HCT116 (cell line): ENCODE results near the gene P4HA2. TPM values are rescaled to one million over a fixed set of nuclear protein-coding genes. Genes with fewer than 3 reads are reported as not detected.

Experiments used
- ATAC-seq: fragments of 200-7000 bp; cut with Tn5 transposase; 2 replicates; pipeline ENCODE4 v1.9.1; 2020; ENCODE audit warnings: mild to moderate bottlenecking, moderate library complexity
- BruUV-seq: library from RNA; stranded (reverse); fragments of 400-500 nt; replicated peaks from 2 replicates; lab custom pipeline; 2021; lab: Mats Ljungman, UMichigan
- CTCF ChIA-PET: fragments of 300-600 bp; sonication (Branson Sonifier 250); formaldehyde crosslinking; loops from one replicate; lab custom pipeline; 2021; ENCODE audit warnings: antibody characterized with exemption; lab: Charles Lee
- POLR2A ChIA-PET: fragments of 300-600, 350-600 bp; sonication (Branson Sonifier 250); formaldehyde crosslinking; loops from one replicate; lab custom pipeline; 2021; ENCODE audit warnings: antibody characterized with exemption; lab: Charles Lee
- RAD21 ChIA-PET, 2 experiments: fragments of 300-600 bp; sonication (Branson Sonifier 250); formaldehyde crosslinking; loops; one replicate each; lab custom pipeline; 2023; ENCODE audit warnings: low total read pairs in 2 of 2; ENCODE audit not compliant: uncharacterized antibody in 2 of 2, unreplicated experiment in 2 of 2, low non-redundant PET in 1 of 2; lab: Charles Lee
- DNase-seq: peaks from one replicate; pipeline ENCODE4 v3.0.0-alpha.2; 2010; ENCODE audit warnings: low read depth, low spot score
- H2AFZ ChIP-seq: fragments of 200-600 bp; shearing (Covaris generic), sonication (generic); 2 replicates; pipeline ENCODE4 v1.6.1; 2017; ENCODE audit warnings: low read depth, mixed run types, mixed read lengths, antibody characterized with exemption, low read length; ENCODE audit not compliant: poor library complexity, severe bottlenecking
- H3K27ac ChIP-seq: 2 replicates; pipeline ENCODE4 v1.5.1; 2012; ENCODE audit warnings: low read depth, low read length
- H3K27me3 ChIP-seq: fragments of 200-600 bp; sonication (generic); 2 replicates; pipeline ENCODE4 v1.6.1; 2016; ENCODE audit warnings: mixed run types, low read length, mixed read lengths; ENCODE audit not compliant: insufficient read depth
- H3K36me3 ChIP-seq, 2 experiments: fragments of 200-500 bp in 1 of 2; fragments of 200-600 bp in 1 of 2; sonication (Bioruptor generic) in 1 of 2; sonication (generic) in 1 of 2; 2 replicates each; pipeline versions ENCODE4 v1.5.1 to v1.6.1; 2014 to 2016; ENCODE audit warnings: low read length in 2 of 2, inconsistent platforms in 1 of 2, mixed read lengths in 1 of 2, mixed run types in 1 of 2; ENCODE audit not compliant: insufficient read depth in 2 of 2, control insufficient read depth in 1 of 2
- H3K4me1 ChIP-seq, 2 experiments: fragments of 200-600 bp in 1 of 2; sonication (generic) in 1 of 2; 2 replicates each; pipeline versions ENCODE4 v1.5.1 to v1.6.1; 2012 to 2017; ENCODE audit warnings: low read length in 2 of 2, inconsistent platforms in 1 of 2, mild to moderate bottlenecking in 1 of 2, mixed read lengths in 1 of 2, mixed run types in 1 of 2, moderate library complexity in 1 of 2; ENCODE audit not compliant: insufficient read depth in 2 of 2, control insufficient read depth in 1 of 2
- H3K4me2 ChIP-seq: fragments of 200-600 bp; sonication (generic); 2 replicates; pipeline ENCODE4 v1.6.1; 2017; ENCODE audit warnings: mixed run types, low read length, mixed read lengths
- H3K4me3 ChIP-seq, 2 experiments: fragments of 200-600 bp in 1 of 2; sonication (generic) in 1 of 2; replicated peaks in 1 of 2; 2 replicates each; pipeline ENCODE4 v1.5.1; 2011 to 2016; ENCODE audit warnings: low read length in 2 of 2, control low read depth in 1 of 2, low read depth in 1 of 2, mild to moderate bottlenecking in 1 of 2, mixed read lengths in 1 of 2, mixed run types in 1 of 2
- H3K79me2 ChIP-seq: fragments of 200-600 bp; sonication (generic); 2 replicates; pipeline ENCODE4 v1.6.1; 2017; ENCODE audit warnings: mild to moderate bottlenecking, mixed run types, low read length, moderate library complexity, mixed read lengths; ENCODE audit not compliant: insufficient read depth
- H3K9ac ChIP-seq: fragments of 200-600 bp; sonication (generic); 2 replicates; pipeline ENCODE4 v1.6.1; 2016; ENCODE audit warnings: low read length, mixed read lengths
- H3K9me2 ChIP-seq: fragments of 200-600 bp; sonication (generic), shearing (Covaris generic); 2 replicates; pipeline ENCODE4 v1.6.1; 2017; ENCODE audit warnings: mixed run types, mild to moderate bottlenecking, moderate library complexity; ENCODE audit not compliant: insufficient read depth
- H3K9me3 ChIP-seq, 2 experiments: fragments of 200-500 bp in 1 of 2; fragments of 200-600 bp in 1 of 2; sonication (Bioruptor generic) in 1 of 2; sonication (generic) in 1 of 2; 2 replicates each; pipeline ENCODE4 v1.6.1; 2014 to 2017; ENCODE audit warnings: low read length in 2 of 2, mixed read lengths in 2 of 2, inconsistent platforms in 1 of 2, low read depth in 1 of 2, mild to moderate bottlenecking in 1 of 2, mixed run types in 1 of 2, moderate library complexity in 1 of 2; ENCODE audit not compliant: control insufficient read depth in 1 of 2, insufficient read depth in 1 of 2
- H4K20me1 ChIP-seq: fragments of 200-600 bp; sonication (generic), shearing (Covaris generic); 2 replicates; pipeline ENCODE4 v1.6.1; 2017; ENCODE audit warnings: mixed run types, mild to moderate bottlenecking, moderate library complexity; ENCODE audit not compliant: insufficient read depth
- CBX3 ChIP-seq: IDR thresholded peaks from 2 replicates; pipeline ENCODE4 v1.6.1; 2012; ENCODE audit warnings: low read depth
- CEBPB ChIP-seq: IDR thresholded peaks from 2 replicates; pipeline ENCODE4 v1.6.1; 2012; ENCODE audit warnings: low read depth
- CTCF ChIP-seq, 3 experiments: fragments of 200-600 bp in 1 of 3; sonication (generic) in 1 of 3; IDR thresholded peaks in 2 of 3; conservative IDR thresholded peaks in 1 of 3; 2 replicates each; pipeline ENCODE4 v1.5.1; 2012 to 2017; ENCODE audit warnings: low read depth in 2 of 3, low read length in 2 of 3, antibody characterized with exemption in 1 of 3, borderline replicate concordance in 1 of 3, control low read depth in 1 of 3, mild to moderate bottlenecking in 1 of 3, mixed read lengths in 1 of 3, mixed run types in 1 of 3, moderate library complexity in 1 of 3; ENCODE audit not compliant: insufficient read depth in 1 of 3
- EZH2 ChIP-seq: fragments of 200-600 bp; sonication (generic); IDR thresholded peaks from 2 replicates; pipeline ENCODE4 v1.6.1; 2017; ENCODE audit warnings: antibody characterized with exemption, mixed run types
- EZH2phosphoT487 ChIP-seq: fragments of 200-600 bp; IDR thresholded peaks from 2 replicates; pipeline ENCODE4 v1.6.1; 2018; ENCODE audit warnings: antibody characterized with exemption, borderline replicate concordance
- FOSL1 ChIP-seq: IDR thresholded peaks from 2 replicates; pipeline ENCODE4 v1.6.1; 2012; ENCODE audit warnings: low read depth
- POLR2A ChIP-seq: IDR thresholded peaks from 2 replicates; pipeline ENCODE4 v1.7.0; 2011; ENCODE audit warnings: borderline replicate concordance; ENCODE audit not compliant: insufficient read depth, insufficient read length; ENCODE audit errors: extremely low read depth
- POLR2AphosphoS5 ChIP-seq: IDR thresholded peaks from 2 replicates; pipeline ENCODE4 v1.6.1; 2011; ENCODE audit warnings: mild to moderate bottlenecking, low read depth, low read length, moderate library complexity
- REST ChIP-seq: IDR thresholded peaks from 2 replicates; pipeline ENCODE4 v1.6.1; 2012; ENCODE audit warnings: low read depth
- SIN3A ChIP-seq: IDR thresholded peaks from 2 replicates; pipeline ENCODE4 v1.6.1; 2012; ENCODE audit warnings: low read depth
- SRF ChIP-seq: IDR thresholded peaks from 2 replicates; pipeline ENCODE4 v1.6.1; 2012; ENCODE audit warnings: low read depth
- TCF7L2 ChIP-seq: IDR thresholded peaks from 2 replicates; pipeline ENCODE4 v1.7.0; 2011; ENCODE audit warnings: borderline replicate concordance, inconsistent platforms; ENCODE audit not compliant: insufficient read depth, insufficient read length; ENCODE audit errors: extremely low read depth
- YY1 ChIP-seq: IDR thresholded peaks from 2 replicates; pipeline ENCODE4 v1.6.1; 2011; ENCODE audit warnings: low read length, low read depth, moderate library complexity, mild to moderate bottlenecking; ENCODE audit not compliant: insufficient replicate concordance; ENCODE audit errors: extremely low read depth
- ZBTB33 ChIP-seq: IDR thresholded peaks from 2 replicates; pipeline ENCODE4 v1.6.1; 2011; ENCODE audit warnings: mild to moderate bottlenecking, low read length, moderate library complexity; ENCODE audit not compliant: insufficient replicate concordance; ENCODE audit errors: extremely low read depth
- ZFX ChIP-seq: fragments of 450-650 bp; IDR thresholded peaks from 2 replicates; pipeline ENCODE4 v1.6.1; 2017
- ZNF274 ChIP-seq: fragments of 200-500 bp; sonication (Bioruptor generic); IDR thresholded peaks from 2 replicates; pipeline ENCODE4 v1.6.1; 2014; ENCODE audit warnings: mild to moderate bottlenecking, low read depth, low read length, inconsistent platforms
- intact Hi-C: fragments of 100-400 bp; cut with micrococcal nuclease; formaldehyde crosslinking; loops from 2 replicates; pipeline ENCODE4 v1.10.0; 2022
- total RNA-seq: library from RNA; stranded (reverse); gene quantifications from one replicate; pipeline ENCODE4 v1.2.1, GENCODE V29; 2021; ENCODE audit not compliant: unreplicated experiment
- TF ChIP-seq, protein P1 (sequence below): IDR thresholded peaks from 2 replicates; pipeline ENCODE4 v1.6.1; 2012

P4HA2 gene
- total RNA-seq, 1 experiment from 2014 or later = 29.0 TPM

DNA sequence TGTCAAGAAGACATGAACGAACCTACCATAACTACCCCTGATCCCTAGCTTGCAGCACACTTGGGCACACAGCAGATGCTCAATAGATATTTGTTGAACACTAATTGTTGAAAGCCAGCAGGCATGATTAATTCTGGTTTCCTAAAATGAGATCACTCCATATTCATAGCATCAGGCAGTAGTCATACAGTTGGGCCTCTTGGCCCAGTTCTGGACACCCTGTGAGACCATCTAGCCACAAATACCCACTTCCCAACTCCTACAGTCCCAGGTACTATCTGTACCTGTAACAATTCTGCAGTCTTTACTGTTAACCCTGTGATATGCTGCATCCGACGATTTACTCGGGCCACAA, 24.2 kb downstream of the P4HA2 start:
- no peaks in the 10 kb centered on the region for H4K20me1 ChIP-seq
- H3K27me3 ChIP-seq = no peaks in the 10 kb centered on the region
- no peak overlapping the region for H3K9ac ChIP-seq
- ATAC-seq (no peak), DNase-seq (no peak)
- H3K27ac ChIP-seq = no peak overlapping the region
- ChIA-PET CTCF (interaction anchor here (1.1 kb wide), 1 partner anchor 13 kb away, joined by 4 read pairs; no protein-coding TSS in a partner anchor), RAD21 (no interaction called here)
- no peaks in the 10 kb centered on the region for H3K9me3 ChIP-seq
- peaks cover 18 to 25% of the 10 kb centered on the region in 2 experiments; a peak in 3 of 4 replicates for H3K36me3 ChIP-seq
- H3K4me3 ChIP-seq = no peak overlapping the region
- no peaks in the 10 kb centered on the region for H3K9me2 ChIP-seq
- intact Hi-C loops = no loop called here
- H2AFZ ChIP-seq = no peak overlapping the region
- no TSS peak for BruUV-seq
- no peak for TF ChIP-seq REST
- no peak for TF ChIP-seq ZNF274
- TF ChIP-seq EZH2phosphoT487 = no peak
- no peak for TF ChIP-seq ZBTB33
- no peak for TF ChIP-seq CBX3
- TF ChIP-seq TCF7L2 = no peak
- no peak for TF ChIP-seq SRF
- TF ChIP-seq CTCF (IDR thresholded peaks at IDR 0.05 in 2 of 3, conservative IDR thresholded peaks at IDR 0.05 in 1 of 3; ENCODE audit: borderline replicate concordance in 1 of 3, insufficient read depth in 1 of 3, low read depth in 2 of 3, low read length in 2 of 3) = no peak
- no peak for TF ChIP-seq YY1
- TF ChIP-seq ZFX = no peak
- TF ChIP-seq, protein P1, sequence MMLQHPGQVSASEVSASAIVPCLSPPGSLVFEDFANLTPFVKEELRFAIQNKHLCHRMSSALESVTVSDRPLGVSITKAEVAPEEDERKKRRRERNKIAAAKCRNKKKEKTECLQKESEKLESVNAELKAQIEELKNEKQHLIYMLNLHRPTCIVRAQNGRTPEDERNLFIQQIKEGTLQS = no peak
- TF ChIP-seq SIN3A = no peak
- TF ChIP-seq FOSL1 = no peak
- no peak for TF ChIP-seq CEBPB
- TF ChIP-seq POLR2A = no peak
- TF ChIP-seq POLR2AphosphoS5 = no peak
- TF ChIP-seq EZH2 = no peak
- TF ChIP-seq, all 23 proteins: peak for 0
- Histone ChIP-seq H3K79me2 (no peaks in the 10 kb centered on the region), H3K4me1 (no peaks in the 10 kb centered on the region), H3K4me2 (no peak overlapping the region)
- POLR2A ChIA-PET = no interaction called here
